ENCODE measurements around the gene ATRNL1. TPM values are rescaled to one million over a fixed set of nuclear protein-coding genes. Genes with fewer than 3 reads are reported as not detected.

The ATRNL1 gene
- total RNA-seq, 2 experiments from 2014 or later = not detected

DNA sequence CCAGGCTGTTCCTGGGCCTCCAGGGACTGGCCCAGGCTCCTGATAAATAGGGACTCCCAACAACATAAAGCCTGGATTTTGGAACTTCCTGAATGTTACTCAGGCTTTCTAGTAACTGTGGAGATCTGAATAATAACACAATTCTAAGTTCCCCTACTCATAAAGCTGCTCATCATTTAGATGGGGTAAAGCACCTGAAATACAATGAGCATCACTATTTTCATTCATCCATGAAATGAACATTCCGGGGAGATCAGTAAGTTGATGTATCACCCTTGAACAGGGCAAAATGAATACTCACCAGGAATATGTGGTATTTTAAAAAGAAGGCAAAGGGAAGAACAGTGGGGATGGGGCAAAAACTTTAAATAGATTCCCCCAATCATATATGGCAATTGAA, 48.3 kb upstream of the ATRNL1 start:
- H3K4me2 ChIP-seq (ENCODE audit: low read length) = no peak overlapping the region
- no peak overlapping the region for H2AFZ ChIP-seq (ENCODE audit: low read length)
- H3K9me2 ChIP-seq (ENCODE audit: insufficient read depth, low read length) = no peaks in the 10 kb centered on the region
- no peaks in the 10 kb centered on the region for H3K36me3 ChIP-seq (ENCODE audit: insufficient read depth, low read length)
- H3K79me2 ChIP-seq (ENCODE audit: insufficient read depth, low read depth, low read length) = no peaks in the 10 kb centered on the region
- H3K27ac ChIP-seq (ENCODE audit: low read depth, low read length, poor library complexity, severe bottlenecking) = no peak overlapping the region
- ChIA-PET CTCF (ENCODE audit: unreplicated experiment) (no interaction called here), POLR2A (interaction anchor here (0.5 kb wide), 1 partner anchor 152 kb away, joined by 3 read pairs; no protein-coding TSS in a partner anchor)
- no peaks in the 10 kb centered on the region for H3K4me1 ChIP-seq (ENCODE audit: insufficient read depth, low read length, poor library complexity, severe bottlenecking)
- DNase-seq (ENCODE audit: low spot score) = no peak
- H3K9me3 ChIP-seq (ENCODE audit: low read length) = no peaks in the 10 kb centered on the region
- BruUV-seq (replicated peaks) = no TSS peak
- H4K20me1 ChIP-seq (ENCODE audit: insufficient read depth, low read length) = no peaks in the 10 kb centered on the region
- intact Hi-C loops (cut with micrococcal nuclease; ENCODE audit: unreplicated experiment) = no loop called here
- no peak overlapping the region for H3K4me3 ChIP-seq (ENCODE audit: low read depth, low read length, poor library complexity, severe bottlenecking)
- TF ChIP-seq, protein P1, sequence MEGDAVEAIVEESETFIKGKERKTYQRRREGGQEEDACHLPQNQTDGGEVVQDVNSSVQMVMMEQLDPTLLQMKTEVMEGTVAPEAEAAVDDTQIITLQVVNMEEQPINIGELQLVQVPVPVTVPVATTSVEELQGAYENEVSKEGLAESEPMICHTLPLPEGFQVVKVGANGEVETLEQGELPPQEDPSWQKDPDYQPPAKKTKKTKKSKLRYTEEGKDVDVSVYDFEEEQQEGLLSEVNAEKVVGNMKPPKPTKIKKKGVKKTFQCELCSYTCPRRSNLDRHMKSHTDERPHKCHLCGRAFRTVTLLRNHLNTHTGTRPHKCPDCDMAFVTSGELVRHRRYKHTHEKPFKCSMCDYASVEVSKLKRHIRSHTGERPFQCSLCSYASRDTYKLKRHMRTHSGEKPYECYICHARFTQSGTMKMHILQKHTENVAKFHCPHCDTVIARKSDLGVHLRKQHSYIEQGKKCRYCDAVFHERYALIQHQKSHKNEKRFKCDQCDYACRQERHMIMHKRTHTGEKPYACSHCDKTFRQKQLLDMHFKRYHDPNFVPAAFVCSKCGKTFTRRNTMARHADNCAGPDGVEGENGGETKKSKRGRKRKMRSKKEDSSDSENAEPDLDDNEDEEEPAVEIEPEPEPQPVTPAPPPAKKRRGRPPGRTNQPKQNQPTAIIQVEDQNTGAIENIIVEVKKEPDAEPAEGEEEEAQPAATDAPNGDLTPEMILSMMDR (conservative IDR thresholded peaks at IDR 0.05; ENCODE audit: low read length) = no peak
- TF ChIP-seq EZH2phosphoT487 (IDR thresholded peaks at IDR 0.05; ENCODE audit: borderline replicate concordance, low read depth, low read length) = no peak

DNA sequence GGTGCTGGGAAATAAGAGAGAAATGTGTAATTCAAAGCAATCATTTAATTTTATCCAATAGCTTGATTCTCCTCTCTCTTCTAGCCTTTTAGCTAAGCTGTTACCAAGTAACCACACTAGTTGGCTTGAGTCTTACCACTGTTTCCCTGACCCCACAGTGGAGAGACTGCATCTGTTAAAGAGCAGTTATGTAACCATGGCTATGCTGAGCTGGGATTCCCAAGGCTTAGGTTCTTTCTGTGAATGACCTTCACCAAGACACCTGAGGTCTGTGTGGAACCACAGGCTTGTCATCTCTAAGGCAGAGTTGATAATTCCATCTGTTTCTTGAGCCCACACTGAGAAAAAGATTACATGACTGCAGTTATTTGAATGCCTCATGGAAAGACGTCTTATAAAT, 47.7 kb upstream of the ATRNL1 start:
- ChIA-PET CTCF (ENCODE audit: unreplicated experiment) (interaction anchor here (0.5 kb wide), 1 partner anchor 1044 kb away, joined by 3 read pairs; no protein-coding TSS in a partner anchor), POLR2A (interaction anchor here (1.1 kb wide), 1 partner anchor 19 kb away, joined by 3 read pairs; no protein-coding TSS in a partner anchor)
- H4K20me1 ChIP-seq (ENCODE audit: insufficient read depth, low read length) = no peaks in the 10 kb centered on the region
- H3K27ac ChIP-seq (ENCODE audit: low read depth, low read length, poor library complexity, severe bottlenecking) = no peak overlapping the region
- no peaks in the 10 kb centered on the region for H3K9me2 ChIP-seq (ENCODE audit: insufficient read depth, low read length)
- H3K4me2 ChIP-seq (ENCODE audit: low read length) = no peak overlapping the region
- no peak for DNase-seq (ENCODE audit: low spot score)
- no peaks in the 10 kb centered on the region for H3K4me1 ChIP-seq (ENCODE audit: insufficient read depth, low read length, poor library complexity, severe bottlenecking)
- no TSS peak for BruUV-seq (replicated peaks)
- intact Hi-C loops (cut with micrococcal nuclease; ENCODE audit: unreplicated experiment) = no loop called here
- no peaks in the 10 kb centered on the region for H3K36me3 ChIP-seq (ENCODE audit: insufficient read depth, low read length)
- TF ChIP-seq, protein P1 (conservative IDR thresholded peaks at IDR 0.05; ENCODE audit: low read length) = no peak
- no peak for TF ChIP-seq EZH2phosphoT487 (IDR thresholded peaks at IDR 0.05; ENCODE audit: borderline replicate concordance, low read depth, low read length)
- H3K79me2 ChIP-seq (ENCODE audit: insufficient read depth, low read depth, low read length) = no peaks in the 10 kb centered on the region
- H3K9me3 ChIP-seq (ENCODE audit: low read length) = no peaks in the 10 kb centered on the region
- no peak overlapping the region for H2AFZ ChIP-seq (ENCODE audit: low read length)
- no peak overlapping the region for H3K4me3 ChIP-seq (ENCODE audit: low read depth, low read length, poor library complexity, severe bottlenecking)

DNA sequence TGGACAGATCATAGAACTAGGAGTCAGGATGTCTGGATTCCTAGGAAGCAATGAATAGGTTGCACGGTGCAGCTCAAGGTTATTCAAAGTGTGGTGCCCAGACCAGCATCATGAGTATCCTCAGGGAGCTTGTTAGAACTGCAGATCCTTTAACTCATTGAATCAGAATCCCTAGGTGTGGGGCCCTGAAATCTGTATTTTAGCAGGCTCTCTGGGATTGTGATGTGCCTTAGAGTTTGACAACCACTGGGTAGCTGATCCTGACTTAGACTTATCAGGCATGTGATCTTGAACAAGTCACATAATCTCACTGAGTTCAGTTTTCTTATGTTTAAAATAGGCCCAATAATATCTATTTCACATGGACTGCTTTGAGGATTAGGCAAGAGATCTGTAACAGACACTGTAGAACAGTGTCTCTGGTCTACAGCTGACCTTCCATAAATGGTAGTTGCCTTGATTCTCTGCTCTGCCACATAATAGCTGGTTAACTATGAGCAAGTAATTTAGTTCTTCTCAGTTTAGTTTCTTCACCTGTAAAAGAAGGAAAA, 46.4 kb upstream of the ATRNL1 start:
- no peak overlapping the region for H3K4me3 ChIP-seq (ENCODE audit: low read depth, low read length, poor library complexity, severe bottlenecking)
- H3K9me3 ChIP-seq (ENCODE audit: low read length) = no peaks in the 10 kb centered on the region
- DNase-seq (ENCODE audit: low spot score) = no peak
- H3K4me2 ChIP-seq (ENCODE audit: low read length) = no peak overlapping the region
- ChIA-PET POLR2A (interaction anchor here (0.6 to 1.1 kb wide), 3 partner anchors 18 to 88 kb away, joined by 3 read pairs; no protein-coding TSS in a partner anchor), CTCF (ENCODE audit: unreplicated experiment) (no interaction called here)
- no peaks in the 10 kb centered on the region for H3K79me2 ChIP-seq (ENCODE audit: insufficient read depth, low read depth, low read length)
- H3K9me2 ChIP-seq (ENCODE audit: insufficient read depth, low read length) = no peaks in the 10 kb centered on the region
- no peak for TF ChIP-seq EZH2phosphoT487 (IDR thresholded peaks at IDR 0.05; ENCODE audit: borderline replicate concordance, low read depth, low read length)
- TF ChIP-seq, protein P1 (conservative IDR thresholded peaks at IDR 0.05; ENCODE audit: low read length) = no peak
- no peak overlapping the region for H2AFZ ChIP-seq (ENCODE audit: low read length)
- H3K27ac ChIP-seq (ENCODE audit: low read depth, low read length, poor library complexity, severe bottlenecking) = no peak overlapping the region
- no peaks in the 10 kb centered on the region for H3K4me1 ChIP-seq (ENCODE audit: insufficient read depth, low read length, poor library complexity, severe bottlenecking)
- no TSS peak for BruUV-seq (replicated peaks)
- no peaks in the 10 kb centered on the region for H3K36me3 ChIP-seq (ENCODE audit: insufficient read depth, low read length)
- intact Hi-C loops (cut with micrococcal nuclease; ENCODE audit: unreplicated experiment) = no loop called here
- no peaks in the 10 kb centered on the region for H4K20me1 ChIP-seq (ENCODE audit: insufficient read depth, low read length)
